Left lung (tissue), 10 donors: ENCODE results near the gene GJB4. TPM values are rescaled to one million over a fixed set of nuclear protein-coding genes. Genes with fewer than 3 reads are reported as not detected.
A peak's percentile ranks its signal among the peaks of the same experiment; 100 is the strongest.

Experiments
- ATAC-seq: fragments of 200-7000 bp; cut with Tn5 transposase; one replicate; pipeline ENCODE4 v1.9.1; 2020; ENCODE audit warnings: moderate library complexity
- DNase-seq, 4 donors: peaks; one replicate each; pipeline ENCODE4 v3.0.0-alpha.2; 2013 to 2020
- H3K27ac ChIP-seq, 2 donors: fragments of 200-600 bp; sonication (generic) in 1 of 2; one replicate each; pipeline versions ENCODE4 v1.5.0 to v1.8.0; 2020 to 2021
- H3K27me3 ChIP-seq, 2 donors: fragments of 200-600 bp; sonication (generic) in 1 of 2; one replicate each; pipeline versions ENCODE4 v1.5.0 to v1.8.0; 2020 to 2021
- H3K36me3 ChIP-seq, 2 donors: fragments of 200-600 bp; sonication (generic) in 1 of 2; one replicate each; pipeline versions ENCODE4 v1.5.0 to v1.8.0; 2020 to 2021
- H3K4me1 ChIP-seq, 2 donors: fragments of 200-600 bp; one replicate each; pipeline ENCODE4 v1.8.0; 2021
- H3K4me3 ChIP-seq, 2 donors: fragments of 200-600 bp; sonication (generic) in 1 of 2; one replicate each; pipeline versions ENCODE4 v1.5.0 to v1.8.0; 2020 to 2021; ENCODE audit warnings: mild to moderate bottlenecking in 1 of 2
- H3K9me3 ChIP-seq, 2 donors: fragments of 200-600 bp; sonication (generic) in 1 of 2; one replicate each; pipeline versions ENCODE4 v1.5.0 to v1.8.0; 2020 to 2021
- intact Hi-C, 2 donors: fragments of 100-400 bp; cut with DNase I; formaldehyde crosslinking; loops; one replicate each; pipeline versions ENCODE4 v1.11.2 to v1.14.2; 2022
- polyA plus RNA-seq, 6 donors: library from polyadenylated mRNA; unstranded; fragments of 120-200 nt; gene quantifications; one replicate each; pipeline ENCODE4 v1.2.1, GENCODE V29; 2013; ENCODE audit not compliant: insufficient read length in 6 of 6
- total RNA-seq, 2 donors: library from RNA; stranded (reverse); fragmentation: NEBNext Ultra II Directional; extraction: Animal tissue kit (Norgen Biotek cat#: 25700); gene quantifications; one replicate each; pipeline ENCODE4 v1.2.1, GENCODE V29; 2021
- TF ChIP-seq, protein P1 (sequence below), 2 donors: fragments of 200-600 bp; sonication (generic) in 1 of 2; IDR thresholded peaks; one replicate each; pipeline versions ENCODE4 v1.5.0 to v1.8.0; 2021; ENCODE audit warnings: antibody characterized with exemption in 2 of 2
- donor health status: DM: no; HTN: yes; CAD: no.
- donor health status: DM: no; HTN: no; CAD: no.

Gene GJB4
- total and polyA plus RNA-seq, 8 donors = 0.06 to 0.08 TPM; not detected in 6

DNA sequence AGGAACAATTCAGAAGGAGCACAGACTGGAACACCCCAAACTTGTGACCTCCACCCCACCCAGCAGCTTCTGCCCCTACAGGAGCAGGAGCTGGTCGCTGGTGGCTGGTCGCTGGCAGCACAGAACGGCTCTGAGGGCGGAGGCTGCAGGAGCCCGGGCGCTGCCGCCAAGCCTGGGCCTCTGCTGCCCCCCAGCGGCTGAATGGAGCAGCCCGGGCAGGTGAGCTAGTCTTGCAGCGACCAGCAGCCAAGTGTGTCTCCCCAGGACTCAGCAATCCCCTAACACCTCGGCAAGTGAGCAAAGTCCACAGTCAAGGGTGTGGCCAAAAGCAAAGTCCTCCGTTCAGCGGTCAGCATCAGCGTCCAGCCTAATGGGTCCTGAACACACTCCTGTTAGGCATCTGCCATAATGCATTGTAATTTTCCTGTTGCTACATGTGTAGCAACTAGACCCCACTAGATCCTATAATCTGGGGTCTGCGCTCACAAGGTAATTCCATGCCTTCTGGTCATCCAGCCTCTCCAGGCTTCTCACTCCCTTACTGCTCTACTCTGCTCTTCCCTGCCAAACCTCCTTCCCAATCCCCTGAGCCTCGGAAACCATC, 16.8 kb upstream of the GJB4 start:
- peaks cover 0 to 40% of the 10 kb centered on the region in 2 donors for H3K27me3 ChIP-seq
- no peak overlapping the region for H3K27ac ChIP-seq
- no peaks in the 10 kb centered on the region for H3K9me3 ChIP-seq
- ATAC-seq (peak; percentile 98), DNase-seq (peak; percentile 43 to 93 (median 67))
- TF ChIP-seq, protein P1, sequence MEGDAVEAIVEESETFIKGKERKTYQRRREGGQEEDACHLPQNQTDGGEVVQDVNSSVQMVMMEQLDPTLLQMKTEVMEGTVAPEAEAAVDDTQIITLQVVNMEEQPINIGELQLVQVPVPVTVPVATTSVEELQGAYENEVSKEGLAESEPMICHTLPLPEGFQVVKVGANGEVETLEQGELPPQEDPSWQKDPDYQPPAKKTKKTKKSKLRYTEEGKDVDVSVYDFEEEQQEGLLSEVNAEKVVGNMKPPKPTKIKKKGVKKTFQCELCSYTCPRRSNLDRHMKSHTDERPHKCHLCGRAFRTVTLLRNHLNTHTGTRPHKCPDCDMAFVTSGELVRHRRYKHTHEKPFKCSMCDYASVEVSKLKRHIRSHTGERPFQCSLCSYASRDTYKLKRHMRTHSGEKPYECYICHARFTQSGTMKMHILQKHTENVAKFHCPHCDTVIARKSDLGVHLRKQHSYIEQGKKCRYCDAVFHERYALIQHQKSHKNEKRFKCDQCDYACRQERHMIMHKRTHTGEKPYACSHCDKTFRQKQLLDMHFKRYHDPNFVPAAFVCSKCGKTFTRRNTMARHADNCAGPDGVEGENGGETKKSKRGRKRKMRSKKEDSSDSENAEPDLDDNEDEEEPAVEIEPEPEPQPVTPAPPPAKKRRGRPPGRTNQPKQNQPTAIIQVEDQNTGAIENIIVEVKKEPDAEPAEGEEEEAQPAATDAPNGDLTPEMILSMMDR (IDR thresholded peaks at IDR 0.05) = peak; percentile 90 to 95
- intact Hi-C loops = loop anchor here in 1 of 2 donors (10.0 kb wide), 1 partner anchor 278 kb away; no protein-coding TSS in a partner anchor
- H3K4me1 ChIP-seq = no peaks in the 10 kb centered on the region
- H3K4me3 ChIP-seq = no peak overlapping the region
- H3K36me3 ChIP-seq = no peaks in the 10 kb centered on the region

DNA sequence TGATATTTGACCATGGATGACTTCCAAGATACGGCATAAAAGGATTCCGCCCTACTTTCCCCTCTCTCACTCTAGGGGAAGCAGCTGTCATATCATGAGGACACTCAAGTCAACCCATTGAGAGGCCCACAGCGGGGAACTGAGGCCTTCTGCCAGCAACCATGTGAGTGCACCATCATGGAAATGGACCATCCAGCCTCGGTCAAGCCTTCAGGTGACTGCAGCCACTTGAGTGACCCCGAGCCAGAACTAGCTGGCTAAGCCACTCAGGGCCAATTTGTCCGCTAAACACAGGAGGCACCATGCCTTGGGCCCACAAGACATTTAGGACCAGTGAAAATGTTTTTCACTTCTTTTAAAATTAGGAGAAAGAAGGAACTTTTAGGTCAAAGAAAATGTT, 15.8 kb upstream of the GJB4 start:
- Histone ChIP-seq H3K36me3 (no peaks in the 10 kb centered on the region), H3K27ac (no peak overlapping the region), H3K4me3 (no peak overlapping the region), H3K27me3 (peaks cover 0 to 44% of the 10 kb centered on the region in 2 donors), H3K9me3 (no peaks in the 10 kb centered on the region), H3K4me1 (no peaks in the 10 kb centered on the region)
- DNase-seq = no peak
- intact Hi-C loops = loop anchor here in 1 of 2 donors (10.0 kb wide), 1 partner anchor 279 kb away; no protein-coding TSS in a partner anchor
- no peak for ATAC-seq
- TF ChIP-seq, protein P1 (IDR thresholded peaks at IDR 0.05) = no peak

DNA sequence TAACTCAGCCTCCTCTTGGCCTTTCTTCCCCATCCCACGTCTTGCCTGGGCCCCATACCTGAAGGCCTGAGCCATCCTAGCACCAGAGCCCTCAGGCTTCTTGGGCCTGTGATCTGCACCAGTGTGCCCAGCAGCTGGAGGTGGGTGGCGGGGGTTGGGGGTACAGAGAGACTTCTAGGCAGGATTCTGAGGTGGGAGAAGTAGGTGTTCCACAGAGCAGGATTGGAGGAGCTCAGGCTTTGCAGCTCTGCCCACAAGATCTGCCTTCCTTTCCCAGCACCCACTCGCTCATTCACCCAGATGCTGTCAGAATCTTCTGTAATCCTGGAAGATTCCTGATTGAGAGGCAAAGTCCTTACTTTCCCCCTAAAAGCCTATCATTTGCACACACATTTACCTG, 14.7 kb upstream of the GJB4 start:
- H3K36me3 ChIP-seq = no peaks in the 10 kb centered on the region
- H3K27me3 ChIP-seq = peaks cover 0 to 44% of the 10 kb centered on the region in 2 donors
- H3K9me3 ChIP-seq = no peaks in the 10 kb centered on the region
- intact Hi-C loops = loop anchor here in 1 of 2 donors (10.0 kb wide), 1 partner anchor 280 kb away; no protein-coding TSS in a partner anchor
- H3K27ac ChIP-seq = no peak overlapping the region
- no peaks in the 10 kb centered on the region for H3K4me1 ChIP-seq
- H3K4me3 ChIP-seq = no peak overlapping the region
- TF ChIP-seq, protein P1 (IDR thresholded peaks at IDR 0.05) = no peak
- no peak for ATAC-seq
- no peak for DNase-seq

DNA sequence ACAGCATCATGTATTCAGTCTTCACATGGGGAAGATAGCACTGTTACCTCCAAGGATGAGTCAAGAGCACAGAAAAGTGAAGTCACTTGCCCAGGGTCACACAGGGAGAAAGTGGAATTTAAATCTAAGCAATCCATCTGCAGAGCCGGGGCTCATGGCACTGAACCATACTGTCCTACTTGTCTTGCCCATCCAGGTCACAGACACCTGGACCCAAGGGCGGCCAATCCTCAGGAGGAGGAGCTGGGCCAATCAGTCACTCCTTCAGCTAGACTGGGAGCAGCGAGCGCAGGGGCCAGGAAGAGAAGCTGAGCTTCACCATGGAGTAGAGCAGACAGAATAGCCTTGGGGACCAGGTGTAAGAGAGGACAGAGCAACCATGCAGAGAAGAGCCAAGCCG, 13.9 kb upstream of the GJB4 start:
- Histone ChIP-seq H3K4me3 (no peak overlapping the region), H3K27ac (no peak overlapping the region), H3K4me1 (no peaks in the 10 kb centered on the region), H3K9me3 (no peaks in the 10 kb centered on the region), H3K36me3 (no peaks in the 10 kb centered on the region), H3K27me3 (peaks cover 0 to 44% of the 10 kb centered on the region in 2 donors)
- DNase-seq (no peak), ATAC-seq (no peak)
- intact Hi-C loops = loop anchor here in 1 of 2 donors (10.0 kb wide), 1 partner anchor 281 kb away; no protein-coding TSS in a partner anchor
- TF ChIP-seq, protein P1 (IDR thresholded peaks at IDR 0.05) = no peak

DNA sequence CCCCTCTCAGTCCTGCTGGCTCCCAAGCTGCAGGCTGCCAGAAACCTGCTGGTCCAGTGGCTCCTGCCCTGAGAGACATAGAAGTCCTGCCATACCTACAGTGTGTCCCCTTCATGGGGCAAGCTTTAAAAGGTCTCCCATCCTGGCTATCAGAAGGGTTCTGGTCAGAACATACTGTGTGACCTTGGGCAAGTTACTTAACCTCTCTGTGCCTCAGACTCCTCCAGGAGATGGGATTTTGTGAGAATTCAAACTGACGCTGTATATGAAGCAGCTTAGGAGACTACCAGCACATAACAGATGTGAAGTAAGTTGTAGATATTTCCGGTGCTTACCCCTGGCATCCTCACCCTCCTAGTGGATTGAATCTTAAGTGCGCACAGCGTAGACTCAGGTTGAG, 13.4 kb upstream of the GJB4 start:
- TF ChIP-seq, protein P1 (IDR thresholded peaks at IDR 0.05) = no peak
- no peak overlapping the region for H3K4me3 ChIP-seq
- H3K4me1 ChIP-seq = no peaks in the 10 kb centered on the region
- intact Hi-C loops = loop anchor here in 1 of 2 donors (10.0 kb wide), 1 partner anchor 281 kb away; no protein-coding TSS in a partner anchor
- DNase-seq = no peak
- peaks cover 0 to 44% of the 10 kb centered on the region in 2 donors for H3K27me3 ChIP-seq
- no peaks in the 10 kb centered on the region for H3K9me3 ChIP-seq
- H3K36me3 ChIP-seq = no peaks in the 10 kb centered on the region
- no peak overlapping the region for H3K27ac ChIP-seq
- no peak for ATAC-seq
